Activated CD4-positive, alpha-beta T cell treated with anti-CD3 and anti-CD28 coated beads, Interleukin-2, amount 10 ng/mL, durations not matched to agents 24 days and 14 days (primary cell): ENCODE results near the gene ACADVL. TPM values are rescaled to one million over a fixed set of nuclear protein-coding genes. Genes with fewer than 3 reads are reported as not detected.

Experiments used
- DNase-seq: peaks from one replicate; pipeline ENCODE4 v3.0.0; 2022
- H3K27ac Mint-ChIP-seq: one replicate; pipeline ENCODE4 v1.8.0; 2022; ENCODE audit warnings: mild to moderate bottlenecking, mixed read lengths
- H3K27me3 Mint-ChIP-seq: one replicate; pipeline ENCODE4 v1.8.0; 2022; ENCODE audit warnings: mixed read lengths
- H3K36me3 Mint-ChIP-seq: one replicate; pipeline ENCODE4 v1.8.0; 2022; ENCODE audit warnings: low read depth, mild to moderate bottlenecking, mixed read lengths
- H3K4me1 Mint-ChIP-seq: one replicate; pipeline ENCODE4 v1.8.0; 2021; ENCODE audit warnings: mixed read lengths
- H3K4me3 Mint-ChIP-seq: one replicate; pipeline ENCODE4 v1.8.0; 2022; ENCODE audit warnings: mild to moderate bottlenecking, moderate library complexity, mixed read lengths
- H3K9me3 Mint-ChIP-seq: one replicate; pipeline ENCODE4 v1.8.0; 2021; ENCODE audit warnings: mixed read lengths
- intact Hi-C: fragments of 100-400 bp; cut with micrococcal nuclease; formaldehyde crosslinking; loops from one replicate; pipeline ENCODE4 v1.15.1; 2023
- total RNA-seq: library from RNA; stranded (reverse); gene quantifications from 2 replicates; pipeline ENCODE4 v1.2.3, GENCODE V29; 2022

ACADVL gene
- total RNA-seq, 1 donor from 2014 or later: 267 TPM

DNA sequence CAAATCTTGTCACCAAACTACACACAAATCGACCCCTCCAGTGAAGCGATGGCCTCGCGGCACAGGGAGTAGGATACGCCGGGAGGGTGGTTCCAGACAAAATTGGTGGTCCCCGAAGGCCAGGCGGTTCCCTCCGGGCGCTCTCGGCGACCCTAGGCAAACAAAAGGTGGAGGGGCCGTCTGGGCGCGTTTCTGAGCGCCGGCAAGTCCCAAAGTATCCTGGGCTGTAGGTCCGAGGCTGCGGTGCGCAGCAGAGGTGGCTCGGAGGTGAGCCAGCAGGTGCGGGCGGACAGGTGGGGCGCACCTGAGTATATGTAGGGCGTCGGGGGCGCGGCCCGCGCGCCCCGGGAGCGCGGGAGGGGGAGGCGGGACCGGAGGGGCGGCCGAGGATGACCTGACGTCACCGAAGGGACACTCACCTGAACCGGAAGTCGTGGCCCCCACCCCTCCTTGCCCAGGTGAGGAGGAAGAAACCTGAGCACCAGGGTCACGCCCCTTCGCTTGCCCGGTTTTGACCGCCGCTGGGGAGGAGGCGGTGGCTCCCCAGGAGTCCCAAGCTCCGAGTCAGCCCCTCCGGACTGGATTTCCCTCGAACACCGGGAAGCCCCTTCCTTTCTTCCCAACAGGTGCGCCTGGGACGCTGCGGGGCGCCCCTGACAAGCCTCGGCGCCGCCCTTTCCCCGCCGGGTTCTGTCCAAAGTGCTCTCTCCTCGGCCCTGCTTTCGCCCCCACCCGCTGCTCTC is 42.6 kb downstream of the ACADVL start, which contains the start of gene CLDN7:
Gene CLDN7, minus strand, starts transcription at position 287 of the 743 bp plus-strand sequence. CDS start 435 bp downstream, outside the sequence.
- peaks cover 29% of the 10 kb centered on the region for H3K27me3 Mint-ChIP-seq
- intact Hi-C loops: loop anchor here (2.0 kb wide), 1 partner anchor 18 kb away; the partner anchor contains the start of gene SLC2A4
- H3K4me1 Mint-ChIP-seq: peaks cover 22% of the 10 kb centered on the region
- H3K4me3 Mint-ChIP-seq: peak within 1 kb of the TSS; percentile 79
- no peaks in the 10 kb centered on the region for H3K9me3 Mint-ChIP-seq
- H3K27ac Mint-ChIP-seq: peak within 1 kb of the TSS; percentile 63
- DNase-seq: no peak
- H3K36me3 Mint-ChIP-seq: peaks cover 19% of the 10 kb centered on the region

GRCh38 chr17:7262935-7263800 is 43.4 kb downstream of the ACADVL start:
- Mint-ChIP-seq H3K27ac (peak overlapping the region; percentile 63), H3K4me3 (peak overlapping the region; percentile 79), H3K36me3 (peaks cover 18% of the 10 kb centered on the region), H3K9me3 (no peaks in the 10 kb centered on the region), H3K4me1 (peaks cover 22% of the 10 kb centered on the region), H3K27me3 (peaks cover 30% of the 10 kb centered on the region)
- peak; percentile 70 for DNase-seq
- intact Hi-C loops: loop anchor here (2.0 kb wide), 1 partner anchor 18 kb away; the partner anchor contains the start of gene SLC2A4

- H3K36me3 Mint-ChIP-seq: peaks cover 15% of the 10 kb centered on the region
- DNase-seq: no peak
- intact Hi-C loops: loop anchor here (2.0 kb wide), 1 partner anchor 17 kb away; the partner anchor contains the start of gene SLC2A4
- H3K4me1 Mint-ChIP-seq: peaks cover 22% of the 10 kb centered on the region
- H3K9me3 Mint-ChIP-seq: no peaks in the 10 kb centered on the region
- H3K27me3 Mint-ChIP-seq: peaks cover 32% of the 10 kb centered on the region
- H3K4me3 Mint-ChIP-seq: peak overlapping the region; percentile 79
- peak overlapping the region; percentile 63 for H3K27ac Mint-ChIP-seq
These were observed 44.0 kb downstream of the ACADVL start for GRCh38 chr17:7263801-7264078.

GRCh38 chr17:7266784-7267183 is 47.0 kb downstream of the ACADVL start:
- no peak for DNase-seq
- Mint-ChIP-seq H3K36me3 (peaks cover 3% of the 10 kb centered on the region), H3K4me1 (peaks cover 18% of the 10 kb centered on the region), H3K9me3 (no peaks in the 10 kb centered on the region), H3K4me3 (no peak overlapping the region), H3K27me3 (peaks cover 38% of the 10 kb centered on the region), H3K27ac (no peak overlapping the region)
- intact Hi-C loops: no loop called here

Other genes starting within 250 kb of the ACADVL start
- not detected in 2 replicates for gene ALOX12, start 223.9 kb upstream of the ACADVL start, total RNA-seq
- gene RNASEK, start 207.3 kb upstream of the ACADVL start, total RNA-seq: 128 and 131 TPM in 2 replicates
- gene BCL6B, start 196.9 kb upstream of the ACADVL start, total RNA-seq: 0.90 and 0.91 TPM in 2 replicates
- gene SLC16A13, start 183.9 kb upstream of the ACADVL start, total RNA-seq: 12.4 and 13.5 TPM in 2 replicates
- gene SLC16A11, start 175.8 kb upstream of the ACADVL start, total RNA-seq: 0.16 and 0.40 TPM in 2 replicates
- gene CLEC10A, start 139.7 kb upstream of the ACADVL start, total RNA-seq: not detected in 2 replicates
- gene ASGR2, start 105.1 kb upstream of the ACADVL start, total RNA-seq: not detected in 2 replicates
- gene ASGR1, start 40.6 kb upstream of the ACADVL start, total RNA-seq: 1.8 and 1.9 TPM in 2 replicates
- 12.4 and 14.0 TPM in 2 replicates for gene DLG4, start 102 bp upstream of the ACADVL start, total RNA-seq
- 71.1 and 77.7 TPM in 2 replicates for gene DVL2, start 14.6 kb downstream of the ACADVL start, total RNA-seq
- 46.2 and 51.7 TPM in 2 replicates for gene PHF23, start 19.5 kb downstream of the ACADVL start, total RNA-seq
- 124 and 126 TPM in 2 replicates for gene GABARAP, start 22.5 kb downstream of the ACADVL start, total RNA-seq
- 188 and 190 TPM in 2 replicates for gene CTDNEP1, start 31.8 kb downstream of the ACADVL start, total RNA-seq
- 74.3 and 76.8 TPM in 2 replicates for gene ELP5, start 32.3 kb downstream of the ACADVL start, total RNA-seq
- 0.31 and 0.40 TPM in 2 replicates for gene CLDN7, start 42.5 kb downstream of the ACADVL start, total RNA-seq
- gene SLC2A4, start 61.8 kb downstream of the ACADVL start, total RNA-seq: 0.17 and 0.37 TPM in 2 replicates
- gene YBX2, start 74.7 kb downstream of the ACADVL start, total RNA-seq: 0.21 and 0.33 TPM in 2 replicates
- gene EIF5A, start 87.7 kb downstream of the ACADVL start, total RNA-seq: 1,303 and 1,327 TPM in 2 replicates
- gene GPS2, start 95.4 kb downstream of the ACADVL start, total RNA-seq: 51.5 and 56.2 TPM in 2 replicates
- 59.3 and 59.6 TPM in 2 replicates for gene NEURL4, start 109.4 kb downstream of the ACADVL start, total RNA-seq
- gene ACAP1, start 116.6 kb downstream of the ACADVL start, total RNA-seq: 262 and 275 TPM in 2 replicates
- gene KCTD11, start 132.2 kb downstream of the ACADVL start, total RNA-seq: 7.0 and 7.6 TPM in 2 replicates
- not detected in 2 replicates for gene TMEM95, start 135.2 kb downstream of the ACADVL start, total RNA-seq
- 5.3 and 5.5 TPM in 2 replicates for gene TNK1, start 161.2 kb downstream of the ACADVL start, total RNA-seq
- gene PLSCR3, start 174.6 kb downstream of the ACADVL start, total RNA-seq: 75.5 and 79.8 TPM in 2 replicates
- gene TMEM256, start 184.2 kb downstream of the ACADVL start, total RNA-seq: 47.4 and 59.3 TPM in 2 replicates
- 2.9 and 3.0 TPM in 2 replicates for gene NLGN2, start 187.9 kb downstream of the ACADVL start, total RNA-seq
- gene SPEM1, start 200.4 kb downstream of the ACADVL start, total RNA-seq: not detected in 2 replicates
- gene SPEM2, start 205.7 kb downstream of the ACADVL start, total RNA-seq: not detected in 2 replicates
- not detected in 2 replicates for gene SPEM3, start 208.9 kb downstream of the ACADVL start, total RNA-seq
- gene TMEM102, start 215.5 kb downstream of the ACADVL start, total RNA-seq: 12.8 and 12.9 TPM in 2 replicates
- 9.4 and 9.5 TPM in 2 replicates for gene FGF11, start 219.6 kb downstream of the ACADVL start, total RNA-seq
- gene CHRNB1, start 225.1 kb downstream of the ACADVL start, total RNA-seq: 6.1 and 7.2 TPM in 2 replicates